Aorta (tissue), 5 donors: ENCODE data around the gene CCDC71. TPM values are rescaled to one million over a fixed set of nuclear protein-coding genes. Genes with fewer than 3 reads are reported as not detected.

ENCODE experiments used
- ATAC-seq: fragments of 200-7000 bp; cut with Tn5 transposase; one replicate; pipeline ENCODE4 v1.9.1; 2022; ENCODE audit warnings: moderate library complexity; ENCODE audit not compliant: low FRiP score
- DNase-seq, 2 donors: peaks; one replicate each; pipeline ENCODE4 v3.0.0-alpha.2; 2020
- H3K27ac ChIP-seq, 2 donors: one replicate each; pipeline ENCODE4 v1.5.1; 2013; ENCODE audit warnings: low read length in 2 of 2, mild to moderate bottlenecking in 2 of 2, moderate library complexity in 2 of 2, control low read depth in 1 of 2, inconsistent platforms in 1 of 2, low read depth in 1 of 2
- H3K27me3 ChIP-seq, 2 donors: one replicate each; pipeline ENCODE4 v1.6.1; 2013; ENCODE audit warnings: control low read depth in 1 of 2, low read length in 1 of 2, mild to moderate bottlenecking in 1 of 2, moderate library complexity in 1 of 2; ENCODE audit not compliant: insufficient read depth in 2 of 2, control insufficient read depth in 1 of 2
- H3K36me3 ChIP-seq, 2 donors: one replicate each; pipeline ENCODE4 v1.6.1; 2013; ENCODE audit warnings: control low read depth in 1 of 2, low read length in 1 of 2, mild to moderate bottlenecking in 1 of 2; ENCODE audit not compliant: insufficient read depth in 2 of 2, control insufficient read depth in 1 of 2
- H3K4me1 ChIP-seq, 2 donors: one replicate each; pipeline ENCODE4 v1.6.1; 2013; ENCODE audit warnings: low read length in 2 of 2, control low read depth in 1 of 2, mild to moderate bottlenecking in 1 of 2, moderate library complexity in 1 of 2; ENCODE audit not compliant: insufficient read depth in 2 of 2, control insufficient read depth in 1 of 2
- H3K4me3 ChIP-seq, 2 donors: one replicate each; pipeline ENCODE4 v1.5.1; 2013; ENCODE audit warnings: low read length in 2 of 2, control low read depth in 1 of 2, mild to moderate bottlenecking in 1 of 2
- H3K9me3 ChIP-seq: one replicate; pipeline ENCODE4 v1.6.1; 2013; ENCODE audit warnings: mild to moderate bottlenecking, low read length; ENCODE audit not compliant: control insufficient read depth
- WGBS, 2 donors: extraction: QIAGEN DNeasy Blood & Tissue Kit; methylation state at CpG; one replicate each; pipeline ENCODE4 v1.1.7; 2013; 5-methylcytosine and 5-hydroxymethylcytosine counted together
- intact Hi-C, 2 donors: fragments of 100-400 bp; cut with DNase I; formaldehyde crosslinking; loops; one replicate each; pipeline versions ENCODE4 v1.14.2 to v1.15.0; 2022
- polyA plus RNA-seq, 2 donors: library from polyadenylated mRNA; stranded (reverse); fragments of 200-250 nt; gene quantifications; one replicate each; pipeline ENCODE4 v1.2.3, GENCODE V29; 2013
- total RNA-seq, 2 donors: library from RNA; stranded (reverse); fragmentation: NEBNext Ultra II Directional; extraction: Animal tissue kit (Norgen Biotek cat#: 25700); gene quantifications; one replicate each; pipeline ENCODE4 v1.2.1, GENCODE V29; 2021
- donor health status: healthy with polysubstance abuse.
- donor health status: Bipolar disorder and iron deficiency.
- donor health status: DM: no; HTN: no; CAD: no.
- donor health status: DM: no; HTN: no; CAD: no.
- donor health status: DM: yes; HTN: yes; CAD: no.

Gene CCDC71
- total and polyA plus RNA-seq, 4 donors: 1.8 to 16.6 (median 12.5) TPM

- 9 to 10% methylated on average over 7 of the region's 7 CpGs for WGBS, 2 donors
- DNase-seq: no peak
- no peaks in the 10 kb centered on the region for H3K9me3 ChIP-seq
- no peak for ATAC-seq
- intact Hi-C loops: loop anchor here (2.0 to 10.0 kb wide), 2 partner anchors 104 to 272 kb away; partner anchors contain the start of gene C3orf62 (in 1 of the 2)
- H3K4me3 ChIP-seq: peak overlapping the region in 1 of 2 donors; percentile 75
- H3K4me1 ChIP-seq: peaks cover 0 to 4% of the 10 kb centered on the region in 2 donors
- H3K27ac ChIP-seq: peak overlapping the region in 1 of 2 donors; percentile 29
- no peaks in the 10 kb centered on the region for H3K36me3 ChIP-seq
- no peaks in the 10 kb centered on the region for H3K27me3 ChIP-seq
Measured at GRCh38 chr3:49172551-49173041, 6.5 kb upstream of the CCDC71 start.

GRCh38 chr3:49171775-49172500 is 5.8 kb upstream of the CCDC71 start:
- peak overlapping the region; percentile 14 to 29 for H3K27ac ChIP-seq
- DNase-seq (no peak), ATAC-seq (no peak)
- H3K27me3 ChIP-seq: no peaks in the 10 kb centered on the region
- WGBS, 2 donors: 7 to 10% methylated on average over 7 of the region's 7 CpGs
- no peaks in the 10 kb centered on the region for H3K9me3 ChIP-seq
- H3K4me1 ChIP-seq: peaks cover 0 to 4% of the 10 kb centered on the region in 2 donors
- no peaks in the 10 kb centered on the region for H3K36me3 ChIP-seq
- intact Hi-C loops: loop anchor here (2.0 to 10.0 kb wide), 3 partner anchors 105 to 277 kb away; partner anchors contain the start of gene C3orf62 (in 1 of the 2)
- peak overlapping the region; percentile 38 to 75 for H3K4me3 ChIP-seq

GRCh38 chr3:49171119-49171774 is 5.1 kb upstream of the CCDC71 start, which contains the start of gene KLHDC8B:
TSS of gene KLHDC8B (plus strand) at chr3:49171598. CDS start at chr3:49172770, 1,172 bp downstream.
- H3K4me1 ChIP-seq: peaks cover 0 to 4% of the 10 kb centered on the region in 2 donors
- H3K9me3 ChIP-seq: no peaks in the 10 kb centered on the region
- no peaks in the 10 kb centered on the region for H3K36me3 ChIP-seq
- no peaks in the 10 kb centered on the region for H3K27me3 ChIP-seq
- peak within 1 kb of the TSS; percentile 38 to 75 for H3K4me3 ChIP-seq
- WGBS, 2 donors: 1% methylated on average over 39 to 57 of the region's 57 CpGs
- ATAC-seq (peak; percentile 92), DNase-seq (peak; percentile 92 to 96)
- intact Hi-C loops: loop anchor here (2.0 to 10.0 kb wide), 2 partner anchors 274 to 278 kb away; no protein-coding TSS in a partner anchor
- H3K27ac ChIP-seq: peak within 1 kb of the TSS; percentile 14 to 29

GRCh38 chr3:49170744-49171118 is 4.6 kb upstream of the CCDC71 start:
- ATAC-seq: no peak
- 3 to 7% methylated on average over 1 of the region's 1 CpG for WGBS, 2 donors

GRCh38 chr3:49166752-49167556 is 823 bp upstream of the CCDC71 start:
- Histone ChIP-seq H3K4me3 (peak overlapping the region in 1 of 2 donors; percentile 94), H3K4me1 (no peaks in the 10 kb centered on the region), H3K27ac (peak overlapping the region in 1 of 2 donors; percentile 79), H3K36me3 (peaks cover 0 to 3% of the 10 kb centered on the region in 2 donors), H3K9me3 (no peaks in the 10 kb centered on the region), H3K27me3 (no peaks in the 10 kb centered on the region)
- ATAC-seq (no peak), DNase-seq (no peak)
- WGBS, 2 donors: 94% methylated on average over 6 of the region's 6 CpGs
- intact Hi-C loops: no loop called here

More at GRCh38 chr3:49170744-49171118, 4.6 kb upstream of the CCDC71 start:
- H3K27ac ChIP-seq: peak overlapping the region in 1 of 2 donors; percentile 4
- peaks cover 0 to 4% of the 10 kb centered on the region in 2 donors for H3K4me1 ChIP-seq
- H3K36me3 ChIP-seq: no peaks in the 10 kb centered on the region
- no peaks in the 10 kb centered on the region for H3K9me3 ChIP-seq
- H3K27me3 ChIP-seq: no peaks in the 10 kb centered on the region
- H3K4me3 ChIP-seq: peak overlapping the region in 1 of 2 donors; percentile 75
- intact Hi-C loops: loop anchor here (2.0 to 10.0 kb wide), 2 partner anchors 274 to 278 kb away; no protein-coding TSS in a partner anchor
- no peak for DNase-seq

- no peaks in the 10 kb centered on the region for H3K9me3 ChIP-seq
- 26 to 27% methylated on average over 6 of the region's 6 CpGs for WGBS, 2 donors
- H3K4me1 ChIP-seq: no peaks in the 10 kb centered on the region
- intact Hi-C loops: no loop called here
- no peaks in the 10 kb centered on the region for H3K27me3 ChIP-seq
- H3K4me3 ChIP-seq: peak overlapping the region; percentile 94
- peaks cover 0 to 3% of the 10 kb centered on the region in 2 donors for H3K36me3 ChIP-seq
- ATAC-seq (no peak), DNase-seq (no peak)
- H3K27ac ChIP-seq: peak overlapping the region in 1 of 2 donors; percentile 81
Measured at GRCh38 chr3:49164983-49165720, 979 bp downstream of the CCDC71 start.

GRCh38 chr3:49163609-49164008 is 2.5 kb downstream of the CCDC71 start:
- DNase-seq (no peak), ATAC-seq (no peak)
- Histone ChIP-seq H3K4me3 (no peak overlapping the region), H3K9me3 (no peaks in the 10 kb centered on the region), H3K36me3 (peaks cover 0 to 3% of the 10 kb centered on the region in 2 donors), H3K27me3 (no peaks in the 10 kb centered on the region), H3K27ac (no peak overlapping the region), H3K4me1 (no peaks in the 10 kb centered on the region)
- WGBS, 2 donors: 90 to 91% methylated on average over 8 of the region's 8 CpGs
- intact Hi-C loops: no loop called here
